ENCODE data around the gene ANAPC13. TPM values are rescaled to one million over a fixed set of nuclear protein-coding genes. Genes with fewer than 3 reads are reported as not detected.
A peak's percentile ranks its signal among the peaks of the same experiment; 100 is the strongest.

ANAPC13 gene
- total RNA-seq, 1 donor from 2014 or later: 100 TPM

- Mint-ChIP-seq H3K27ac (no peak overlapping the region), H3K4me3 (no peak overlapping the region), H3K4me1 (peaks cover 23% of the 10 kb centered on the region), H3K36me3 (peaks cover 11% of the 10 kb centered on the region), H3K27me3 (ENCODE audit: insufficient read depth, low read depth) (peaks cover 2% of the 10 kb centered on the region), H3K9me3 (no peaks in the 10 kb centered on the region)
- no peak for DNase-seq (ENCODE audit: low spot score)
- Histone ChIP-seq H3K36me3 (peaks cover 8% of the 10 kb centered on the region), H3F3A (ENCODE audit: low read depth) (peaks cover 7% of the 10 kb centered on the region), H3K79me2 (ENCODE audit: low read depth) (peaks cover 47% of the 10 kb centered on the region), H4K20me1 (ENCODE audit: low read depth) (peaks cover 4% of the 10 kb centered on the region), H2AFZ (replicated peaks) (no peak overlapping the region), H3K4me3 (no peak overlapping the region), H3K27ac (no peak overlapping the region), H3K4me2 (no peak overlapping the region), H3K9me3 (ENCODE audit: low read depth) (no peaks in the 10 kb centered on the region), H3K4me1 (peaks cover 19% of the 10 kb centered on the region), H3K27me3 (no peaks in the 10 kb centered on the region), H3K9ac (no peak overlapping the region)
- TF ChIP-seq EZH2phosphoT487 (IDR thresholded peaks at IDR 0.05) (no peak), EZH2 (IDR thresholded peaks at IDR 0.05) (no peak), CTCF (IDR thresholded peaks at IDR 0.05) (no peak)
Observed at GRCh38 chr3:134483195-134483900, 2.4 kb downstream of the ANAPC13 start.

GRCh38 chr3:134482622-134483021 is 3.2 kb downstream of the ANAPC13 start:
- Histone ChIP-seq H3K27me3 (no peaks in the 10 kb centered on the region), H3K4me2 (no peak overlapping the region), H3K79me2 (ENCODE audit: low read depth) (peaks cover 40% of the 10 kb centered on the region), H3K9ac (no peak overlapping the region), H3K9me3 (ENCODE audit: low read depth) (no peaks in the 10 kb centered on the region), H3K4me3 (no peak overlapping the region), H3K4me1 (peaks cover 17% of the 10 kb centered on the region), H3K36me3 (peaks cover 8% of the 10 kb centered on the region), H4K20me1 (ENCODE audit: low read depth) (peaks cover 4% of the 10 kb centered on the region), H3F3A (ENCODE audit: low read depth) (peaks cover 7% of the 10 kb centered on the region), H3K27ac (no peak overlapping the region), H2AFZ (replicated peaks) (no peak overlapping the region)
- DNase-seq (ENCODE audit: low spot score): no peak
- Mint-ChIP-seq H3K4me3 (no peak overlapping the region), H3K36me3 (peaks cover 14% of the 10 kb centered on the region), H3K27me3 (ENCODE audit: insufficient read depth, low read depth) (peaks cover 2% of the 10 kb centered on the region), H3K27ac (peak overlapping the region; percentile 35), H3K9me3 (no peaks in the 10 kb centered on the region), H3K4me1 (peaks cover 20% of the 10 kb centered on the region)
- TF ChIP-seq CTCF (IDR thresholded peaks at IDR 0.05): no peak
- TF ChIP-seq EZH2 (IDR thresholded peaks at IDR 0.05): no peak
- no peak for TF ChIP-seq EZH2phosphoT487 (IDR thresholded peaks at IDR 0.05)

GRCh38 chr3:134481166-134481565 is 4.6 kb downstream of the ANAPC13 start:
- DNase-seq (ENCODE audit: low spot score): no peak
- Histone ChIP-seq H3K9me3 (ENCODE audit: low read depth) (no peaks in the 10 kb centered on the region), H4K20me1 (ENCODE audit: low read depth) (no peaks in the 10 kb centered on the region), H3F3A (ENCODE audit: low read depth) (peaks cover 3% of the 10 kb centered on the region), H3K79me2 (ENCODE audit: low read depth) (peaks cover 26% of the 10 kb centered on the region), H3K9ac (no peak overlapping the region), H3K4me2 (no peak overlapping the region), H3K36me3 (peaks cover 14% of the 10 kb centered on the region), H3K27ac (no peak overlapping the region), H2AFZ (replicated peaks) (no peak overlapping the region), H3K4me3 (no peak overlapping the region), H3K4me1 (peaks cover 8% of the 10 kb centered on the region), H3K27me3 (no peaks in the 10 kb centered on the region)
- peaks cover 2% of the 10 kb centered on the region for H3K27me3 Mint-ChIP-seq (ENCODE audit: insufficient read depth, low read depth)
- no peak for TF ChIP-seq CTCF (IDR thresholded peaks at IDR 0.05)
- no peak for TF ChIP-seq EZH2phosphoT487 (IDR thresholded peaks at IDR 0.05)
- no peak for TF ChIP-seq EZH2 (IDR thresholded peaks at IDR 0.05)
- no peak overlapping the region for H3K27ac Mint-ChIP-seq
- H3K4me3 Mint-ChIP-seq: no peak overlapping the region
- H3K9me3 Mint-ChIP-seq: no peaks in the 10 kb centered on the region
- H3K36me3 Mint-ChIP-seq: peaks cover 16% of the 10 kb centered on the region
- peaks cover 10% of the 10 kb centered on the region for H3K4me1 Mint-ChIP-seq
